GM12878 (cell line): ENCODE results near the gene ZNF608. TPM values are rescaled to one million over a fixed set of nuclear protein-coding genes. Genes with fewer than 3 reads are reported as not detected.
A peak's percentile ranks its signal among the peaks of the same experiment; 100 is the strongest.

Source experiments
- ATAC-seq: fragments of 200-7000 bp; cut with Tn5 transposase; 3 replicates; pipeline ENCODE4 v1.9.1; 2020; ENCODE audit warnings: mild to moderate bottlenecking, moderate library complexity
- BruUV-seq: library from RNA; stranded (reverse); fragments of 400-500 nt; replicated peaks from 2 replicates; lab custom pipeline; 2021; lab: Mats Ljungman, UMichigan
- CTCF ChIA-PET: fragments of 300-600 bp; sonication (Branson Sonifier 250); formaldehyde crosslinking; extraction: SDS; loops from one replicate; lab custom pipeline; 2021; ENCODE audit warnings: inconsistent platforms; lab: Yijun Ruan, JAX
- POLR2A ChIA-PET: fragments of 350-600 bp; formaldehyde crosslinking; extraction: SDS; loops from one replicate; lab custom pipeline; 2021; ENCODE audit warnings: inconsistent platforms; lab: Charles Lee
- RAD21 ChIA-PET: fragments of 300-600 bp; sonication (Branson Sonifier 250); formaldehyde crosslinking; loops from one replicate; lab custom pipeline; 2023; ENCODE audit warnings: antibody characterized with exemption; ENCODE audit not compliant: unreplicated experiment; lab: Charles Lee
- SMC1A ChIA-PET: fragments of 300-600 bp; sonication (Branson Sonifier 250); formaldehyde crosslinking; loops from one replicate; lab custom pipeline; 2023; ENCODE audit not compliant: unreplicated experiment, uncharacterized antibody; lab: Charles Lee
- DNase-seq: peaks from one replicate; pipeline ENCODE4 v3.0.0-alpha.2; 2011; ENCODE audit warnings: low read depth, low spot score
- FAIRE-seq: peaks from 3 replicates; lab custom pipeline; 2011; peaks lifted over from hg19 to GRCh38; lab: Jason Lieb, UNC
- H2AFZ ChIP-seq: 2 replicates; pipeline ENCODE4 v1.6.0; 2011; ENCODE audit warnings: low read depth, low read length, control low read depth; ENCODE audit not compliant: control insufficient read depth
- H3K27ac ChIP-seq: 2 replicates; pipeline ENCODE4 v1.5.1; 2011; ENCODE audit warnings: control low read depth; ENCODE audit not compliant: control insufficient read depth, insufficient read depth
- H3K27me3 ChIP-seq, 2 experiments: replicated peaks in 1 of 2; 2 replicates each; pipeline versions ENCODE4 v1.6.0 to v1.6.1; 2011; ENCODE audit warnings: low read length in 1 of 2; ENCODE audit not compliant: control insufficient read depth in 2 of 2, insufficient read depth in 2 of 2
- H3K36me3 ChIP-seq, 2 experiments: 2 replicates each; pipeline ENCODE4 v1.5.1; 2011; ENCODE audit warnings: low read length in 1 of 2; ENCODE audit not compliant: control insufficient read depth in 2 of 2, insufficient read depth in 2 of 2
- H3K4me1 ChIP-seq: 2 replicates; pipeline ENCODE4 v1.6.1; 2011; ENCODE audit warnings: mild to moderate bottlenecking, low read length, moderate library complexity, mixed read lengths; ENCODE audit not compliant: control insufficient read depth, insufficient read depth
- H3K4me2 ChIP-seq: 2 replicates; pipeline ENCODE4 v1.6.0; 2011; ENCODE audit warnings: control low read depth; ENCODE audit not compliant: control insufficient read depth, insufficient read depth
- H3K4me3 ChIP-seq: fragments of 200-600 bp; sonication (generic); 2 replicates; pipeline ENCODE4 v1.5.1; 2016
- H3K79me2 ChIP-seq: 2 replicates; pipeline ENCODE4 v1.6.0; 2011; ENCODE audit warnings: low read length; ENCODE audit not compliant: control insufficient read depth, insufficient read depth
- H3K9ac ChIP-seq: 2 replicates; pipeline ENCODE4 v1.8.0; 2011; ENCODE audit warnings: low read length, control low read depth, mixed read lengths; ENCODE audit not compliant: control insufficient read depth, insufficient read depth
- H3K9me3 ChIP-seq: replicated peaks from 3 replicates; pipeline ENCODE4 v1.5.1; 2011; ENCODE audit warnings: mild to moderate bottlenecking, low read length; ENCODE audit not compliant: control insufficient read depth, insufficient read depth
- H4K20me1 ChIP-seq: 2 replicates; pipeline ENCODE4 v1.6.0; 2011; ENCODE audit not compliant: control insufficient read depth, insufficient read depth
- CTCF ChIP-seq, 3 experiments: IDR thresholded peaks in 2 of 3; conservative IDR thresholded peaks in 1 of 3; 2 replicates each; pipeline ENCODE4 v1.5.1; 2011; ENCODE audit warnings: low read depth in 3 of 3, low read length in 3 of 3, mild to moderate bottlenecking in 3 of 3, control low read depth in 2 of 3, moderate library complexity in 2 of 3, inconsistent platforms in 1 of 3, mixed read lengths in 1 of 3; ENCODE audit not compliant: control insufficient read depth in 2 of 3, insufficient read depth in 1 of 3; ENCODE audit errors: extremely low read depth in 1 of 3
- EZH2 ChIP-seq: IDR thresholded peaks from 2 replicates; pipeline ENCODE4 v1.6.1; 2012; ENCODE audit warnings: low read depth, mild to moderate bottlenecking, control low read depth, inconsistent platforms, low read length, borderline replicate concordance; ENCODE audit not compliant: control insufficient read depth
- HDGF ChIP-seq: fragments of 450-650 bp; IDR thresholded peaks from 2 replicates; pipeline ENCODE4 v1.6.1; 2016; ENCODE audit warnings: antibody characterized with exemption
- MEF2A ChIP-seq: IDR thresholded peaks from 2 replicates; pipeline ENCODE4 v1.6.1; 2011; ENCODE audit warnings: low read depth, mild to moderate bottlenecking, low read length, moderate library complexity; ENCODE audit not compliant: insufficient read depth
- MEF2B ChIP-seq: fragments of 450-650 bp; IDR thresholded peaks from 2 replicates; pipeline ENCODE4 v1.6.1; 2018; ENCODE audit warnings: mild to moderate bottlenecking, moderate library complexity; ENCODE audit not compliant: partially characterized antibody, poor library complexity, severe bottlenecking
- MYC ChIP-seq: IDR thresholded peaks from 2 replicates; pipeline ENCODE4 v1.6.1; 2011; ENCODE audit warnings: mild to moderate bottlenecking, low read length, moderate library complexity, inconsistent platforms; ENCODE audit not compliant: insufficient read depth, insufficient replicate concordance, insufficient read length, severe bottlenecking
- NR2C2 ChIP-seq: IDR thresholded peaks from 2 replicates; pipeline ENCODE4 v1.6.1; 2011; ENCODE audit warnings: borderline replicate concordance, low read depth; ENCODE audit not compliant: control insufficient read depth, insufficient read length
- RAD21 ChIP-seq: IDR thresholded peaks from 2 replicates; pipeline ENCODE4 v1.6.1; 2011; ENCODE audit warnings: mild to moderate bottlenecking, low read depth, low read length, moderate library complexity; ENCODE audit not compliant: insufficient read depth
- STAT1 ChIP-seq: fragments of 450-650 bp; conservative IDR thresholded peaks from 2 replicates; pipeline ENCODE4 v1.6.1; 2014; ENCODE audit warnings: antibody characterized with exemption, mild to moderate bottlenecking
- YY1 ChIP-seq: IDR thresholded peaks from 2 replicates; pipeline ENCODE4 v1.6.1; 2011; ENCODE audit warnings: low read depth, mild to moderate bottlenecking, low read length
- WGBS: methylation state at CpG from one replicate; pipeline ENCODE4 v1.1.6; 2016; ENCODE audit warnings: low lambda C conversion rate; ENCODE audit not compliant: insufficient replicate concordance, insufficient coverage; ENCODE audit errors: missing lambda C conversion rate; 5-methylcytosine and 5-hydroxymethylcytosine counted together
- in situ Hi-C: fragments of 300-500 bp; cut with MboI; formaldehyde crosslinking; loops from 9 replicates; pipeline ENCODE4 v1.14.3; 2018; ENCODE audit warnings: mixed read lengths
- intact Hi-C: fragments of 100-400 bp; cut with micrococcal nuclease; formaldehyde crosslinking; loops from one replicate; pipeline ENCODE4 v1.14.2; 2022; ENCODE audit not compliant: unreplicated experiment
- polyA plus RNA-seq, 11 experiments: library from polyadenylated mRNA; depleted of rRNA in 4 of 11; unstranded in 6 of 11; stranded (reverse) in 5 of 11; fragments of >200 nt; fragmentation: Nextera tagmentation in 4 of 11; fragmentation: Illumina TruSeq in 1 of 11; extraction: Ambion mirVana in 4 of 11; extraction: Trizol in 1 of 11; gene quantifications; 1 replicate in 1 of 11; 2 replicates in 10 of 11; pipeline versions ENCODE4 v1.2.1 to v1.2.3, GENCODE V29; 2011 to 2016; ENCODE audit warnings: inconsistent platforms in 2 of 11, missing spikeins in 2 of 11, low read depth in 1 of 11
- total RNA-seq, 4 experiments: library from RNA; depleted of rRNA in 3 of 4; stranded (reverse); fragments of >200 nt in 3 of 4; fragmentation: Illumina TruSeq in 1 of 4; extraction: Trizol in 1 of 4; gene quantifications; 2 replicates each; pipeline versions ENCODE4 v1.2.1 to v1.2.3, GENCODE V29; 2013 to 2021
- TF ChIP-seq, protein P1 (sequence below): fragments of 450-650 bp; IDR thresholded peaks from 2 replicates; pipeline ENCODE4 v1.6.1; 2017; ENCODE audit warnings: low read depth, mild to moderate bottlenecking, moderate library complexity
- TF ChIP-seq, protein P2 (sequence below): fragments of 450-650 bp; IDR thresholded peaks from 2 replicates; pipeline ENCODE4 v1.6.1; 2017; ENCODE audit warnings: mild to moderate bottlenecking, moderate library complexity
- TF ChIP-seq, protein P3 (sequence below): IDR thresholded peaks from 2 replicates; pipeline ENCODE4 v1.6.1; 2011; ENCODE audit warnings: low read depth, low read length, improper control_type of control experiment, borderline replicate concordance

ZNF608 gene
- total and polyA plus RNA-seq, 10 of the 15 experiments (the other 5 are each of a cell fraction or from before 2014, with no cell fraction given), result 0.19 to 6.7 (median 0.64) TPM

GRCh38 chr5:124725040-124725434 is 21.4 kb downstream of the ZNF608 start:
- peak overlapping the region; percentile 67 for H3K9ac ChIP-seq
- peak overlapping the region; percentile 42 for H2AFZ ChIP-seq
- FAIRE-seq, result no peak
- TF ChIP-seq CTCF (IDR thresholded peaks at IDR 0.05 in 2 of 3, conservative IDR thresholded peaks at IDR 0.05 in 1 of 3; ENCODE audit: control insufficient read depth in 2 of 3, extremely low read depth in 1 of 3, insufficient read depth in 1 of 3, low read depth in 3 of 3, low read length in 3 of 3) (peak; percentile 32 to 44 (median 33); a peak in 5 of 6 replicates), MEF2B (peak; percentile 89), EZH2 (no peak), MYC (no peak), RAD21 (peak; percentile 43), HDGF (0 out of 2 replicates have a peak, but pooled peaks have one; percentile 49), STAT1 (no peak), NR2C2 (no peak), MEF2A (no peak), YY1 (peak; percentile 42; the same call in 1 of the 2 replicates)
- TF ChIP-seq, protein P1, sequence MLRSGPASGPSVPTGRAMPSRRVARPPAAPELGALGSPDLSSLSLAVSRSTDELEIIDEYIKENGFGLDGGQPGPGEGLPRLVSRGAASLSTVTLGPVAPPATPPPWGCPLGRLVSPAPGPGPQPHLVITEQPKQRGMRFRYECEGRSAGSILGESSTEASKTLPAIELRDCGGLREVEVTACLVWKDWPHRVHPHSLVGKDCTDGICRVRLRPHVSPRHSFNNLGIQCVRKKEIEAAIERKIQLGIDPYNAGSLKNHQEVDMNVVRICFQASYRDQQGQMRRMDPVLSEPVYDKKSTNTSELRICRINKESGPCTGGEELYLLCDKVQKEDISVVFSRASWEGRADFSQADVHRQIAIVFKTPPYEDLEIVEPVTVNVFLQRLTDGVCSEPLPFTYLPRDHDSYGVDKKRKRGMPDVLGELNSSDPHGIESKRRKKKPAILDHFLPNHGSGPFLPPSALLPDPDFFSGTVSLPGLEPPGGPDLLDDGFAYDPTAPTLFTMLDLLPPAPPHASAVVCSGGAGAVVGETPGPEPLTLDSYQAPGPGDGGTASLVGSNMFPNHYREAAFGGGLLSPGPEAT, result peak; percentile 56
- TF ChIP-seq, protein P2, sequence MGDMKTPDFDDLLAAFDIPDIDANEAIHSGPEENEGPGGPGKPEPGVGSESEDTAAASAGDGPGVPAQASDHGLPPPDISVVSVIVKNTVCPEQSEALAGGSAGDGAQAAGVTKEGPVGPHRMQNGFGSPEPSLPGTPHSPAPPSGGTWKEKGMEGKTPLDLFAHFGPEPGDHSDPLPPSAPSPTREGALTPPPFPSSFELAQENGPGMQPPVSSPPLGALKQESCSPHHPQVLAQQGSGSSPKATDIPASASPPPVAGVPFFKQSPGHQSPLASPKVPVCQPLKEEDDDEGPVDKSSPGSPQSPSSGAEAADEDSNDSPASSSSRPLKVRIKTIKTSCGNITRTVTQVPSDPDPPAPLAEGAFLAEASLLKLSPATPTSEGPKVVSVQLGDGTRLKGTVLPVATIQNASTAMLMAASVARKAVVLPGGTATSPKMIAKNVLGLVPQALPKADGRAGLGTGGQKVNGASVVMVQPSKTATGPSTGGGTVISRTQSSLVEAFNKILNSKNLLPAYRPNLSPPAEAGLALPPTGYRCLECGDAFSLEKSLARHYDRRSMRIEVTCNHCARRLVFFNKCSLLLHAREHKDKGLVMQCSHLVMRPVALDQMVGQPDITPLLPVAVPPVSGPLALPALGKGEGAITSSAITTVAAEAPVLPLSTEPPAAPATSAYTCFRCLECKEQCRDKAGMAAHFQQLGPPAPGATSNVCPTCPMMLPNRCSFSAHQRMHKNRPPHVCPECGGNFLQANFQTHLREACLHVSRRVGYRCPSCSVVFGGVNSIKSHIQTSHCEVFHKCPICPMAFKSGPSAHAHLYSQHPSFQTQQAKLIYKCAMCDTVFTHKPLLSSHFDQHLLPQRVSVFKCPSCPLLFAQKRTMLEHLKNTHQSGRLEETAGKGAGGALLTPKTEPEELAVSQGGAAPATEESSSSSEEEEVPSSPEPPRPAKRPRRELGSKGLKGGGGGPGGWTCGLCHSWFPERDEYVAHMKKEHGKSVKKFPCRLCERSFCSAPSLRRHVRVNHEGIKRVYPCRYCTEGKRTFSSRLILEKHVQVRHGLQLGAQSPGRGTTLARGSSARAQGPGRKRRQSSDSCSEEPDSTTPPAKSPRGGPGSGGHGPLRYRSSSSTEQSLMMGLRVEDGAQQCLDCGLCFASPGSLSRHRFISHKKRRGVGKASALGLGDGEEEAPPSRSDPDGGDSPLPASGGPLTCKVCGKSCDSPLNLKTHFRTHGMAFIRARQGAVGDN, result 0 out of 2 replicates have a peak, but pooled peaks have one; percentile 29
- TF ChIP-seq, protein P3, sequence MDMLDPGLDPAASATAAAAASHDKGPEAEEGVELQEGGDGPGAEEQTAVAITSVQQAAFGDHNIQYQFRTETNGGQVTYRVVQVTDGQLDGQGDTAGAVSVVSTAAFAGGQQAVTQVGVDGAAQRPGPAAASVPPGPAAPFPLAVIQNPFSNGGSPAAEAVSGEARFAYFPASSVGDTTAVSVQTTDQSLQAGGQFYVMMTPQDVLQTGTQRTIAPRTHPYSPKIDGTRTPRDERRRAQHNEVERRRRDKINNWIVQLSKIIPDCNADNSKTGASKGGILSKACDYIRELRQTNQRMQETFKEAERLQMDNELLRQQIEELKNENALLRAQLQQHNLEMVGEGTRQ, result no peak

More at GRCh38 chr5:124725040-124725434, 21.4 kb downstream of the ZNF608 start:
- peak overlapping the region; percentile 12; the same call in 1 of the 2 replicates for H3K4me2 ChIP-seq
- WGBS, result 22% methylated on average over 4 of the region's 4 CpGs
- H4K20me1 ChIP-seq, result no peaks in the 10 kb centered on the region
- ChIA-PET POLR2A (interaction anchor here (0.6 to 1.0 kb wide), 4 partner anchors 11 to 205 kb away, joined by 3 to 5 read pairs (median 4); no protein-coding TSS in a partner anchor), SMC1A (interaction anchor here (0.6 to 2.4 kb wide), 17 partner anchors 10 to 417 kb away, joined by 3 to 12 read pairs (median 5); no protein-coding TSS in a partner anchor), RAD21 (interaction anchor here (0.6 to 2.7 kb wide), 9 partner anchors 12 to 683 kb away, joined by 3 to 22 read pairs (median 4); partner anchors contain the start of gene ZNF608), CTCF (interaction anchor here (0.6 to 1.5 kb wide), 13 partner anchors 10 to 84 kb away, joined by 3 to 6 read pairs (median 3); no protein-coding TSS in a partner anchor)
- ATAC-seq (peak; percentile 78), DNase-seq (no peak)
- H3K79me2 ChIP-seq, result peaks cover 57% of the 10 kb centered on the region
- H3K27me3 ChIP-seq, result no peaks in the 10 kb centered on the region
- peak overlapping the region; percentile 73 for H3K27ac ChIP-seq
- no peaks in the 10 kb centered on the region for H3K36me3 ChIP-seq
- in situ Hi-C loops (no loop called here), intact Hi-C loops (loop anchor here (2.0 to 5.0 kb wide), 3 partner anchors 18 to 273 kb away; no protein-coding TSS in a partner anchor)
- H3K9me3 ChIP-seq, result no peaks in the 10 kb centered on the region; the same call in 2 of the 3 replicates
- no TSS peak for BruUV-seq
- peaks cover 12% of the 10 kb centered on the region for H3K4me1 ChIP-seq
- H3K4me3 ChIP-seq, result peak overlapping the region; percentile 46; the same call in 1 of the 2 replicates
